Colonic mucosa (tissue), 4 donors: ENCODE data around the gene IFT43. TPM values are rescaled to one million over a fixed set of nuclear protein-coding genes. Genes with fewer than 3 reads are reported as not detected.
"Not testable (repeated sequence)": the region's sequence is repeated elsewhere in the genome, so short reads cannot be mapped to it uniquely, and the experiment has no call there.

ENCODE experiments used
- DNase-seq: peaks from one replicate; pipeline ENCODE4 v3.0.0-alpha.2; 2020
- H3K27ac ChIP-seq: fragments of 200-600 bp; one replicate; pipeline ENCODE4 v1.8.0; 2021
- H3K27me3 ChIP-seq: fragments of 200-600 bp; one replicate; pipeline ENCODE4 v1.8.0; 2021
- H3K36me3 ChIP-seq: fragments of 200-600 bp; one replicate; pipeline ENCODE4 v1.8.0; 2021
- H3K4me1 ChIP-seq: fragments of 200-600 bp; one replicate; pipeline ENCODE4 v1.8.0; 2021; ENCODE audit warnings: mild to moderate bottlenecking
- H3K4me3 ChIP-seq: fragments of 200-600 bp; one replicate; pipeline ENCODE4 v1.8.0; 2021
- H3K9ac ChIP-seq, 2 donors: one replicate each; pipeline ENCODE4 v1.7.0; 2013; ENCODE audit warnings: control low read depth in 2 of 2, low read depth in 2 of 2, low read length in 2 of 2
- H3K9me3 ChIP-seq: fragments of 200-600 bp; one replicate; pipeline ENCODE4 v1.8.0; 2021
- intact Hi-C: fragments of 100-400 bp; cut with DNase I; formaldehyde crosslinking; loops from one replicate; pipeline ENCODE4 v1.14.1; 2022
- total RNA-seq, 2 donors: library from RNA; stranded (reverse); fragmentation: NEBNext Ultra II Directional in 1 of 2; extraction: Animal tissue kit (Norgen Biotek cat#: 25700) in 1 of 2; gene quantifications; one replicate each; pipeline ENCODE4 v1.2.1, GENCODE V29; 2021
- TF ChIP-seq, protein P1 (sequence below): fragments of 200-600 bp; IDR thresholded peaks from one replicate; pipeline ENCODE4 v1.8.0; 2022; ENCODE audit warnings: antibody characterized with exemption, mild to moderate bottlenecking
- donor health status: healthy.
- donor health status: DM: no; HTN: no; CAD: no.
- donor health status: DM: no; HTN: no; CAD: no.

Gene IFT43
- total RNA-seq, 2 donors from 2014 or later: 26.5 to 26.6 TPM

DNA sequence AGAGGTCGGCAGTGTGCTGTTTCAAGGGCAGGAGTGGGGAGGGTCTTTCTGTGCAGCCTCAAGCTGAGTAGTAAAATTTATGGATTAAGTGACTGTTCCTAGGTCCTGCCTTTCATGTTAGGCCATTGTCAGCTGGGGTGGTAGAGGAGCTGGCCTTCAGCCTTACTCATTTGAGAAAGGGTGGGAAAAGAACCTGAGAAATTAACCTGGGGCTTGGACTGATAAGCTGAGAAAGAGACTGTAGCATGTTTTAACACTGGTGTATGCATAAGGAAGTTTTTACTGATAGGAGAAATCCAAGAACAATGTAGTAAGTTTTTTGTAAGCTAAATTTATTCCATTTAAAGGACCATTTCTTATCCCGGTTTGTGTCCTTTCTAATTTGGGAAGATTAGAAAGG is 20.7 kb downstream of the IFT43 start:
- H3K4me3 ChIP-seq: no peak overlapping the region
- no peak overlapping the region for H3K9ac ChIP-seq
- DNase-seq: no peak
- H3K27me3 ChIP-seq: no peaks in the 10 kb centered on the region
- H3K36me3 ChIP-seq: no peaks in the 10 kb centered on the region
- H3K4me1 ChIP-seq: no peaks in the 10 kb centered on the region
- no peaks in the 10 kb centered on the region for H3K9me3 ChIP-seq
- H3K27ac ChIP-seq: no peak overlapping the region
- intact Hi-C loops: no loop called here
- TF ChIP-seq, protein P1, sequence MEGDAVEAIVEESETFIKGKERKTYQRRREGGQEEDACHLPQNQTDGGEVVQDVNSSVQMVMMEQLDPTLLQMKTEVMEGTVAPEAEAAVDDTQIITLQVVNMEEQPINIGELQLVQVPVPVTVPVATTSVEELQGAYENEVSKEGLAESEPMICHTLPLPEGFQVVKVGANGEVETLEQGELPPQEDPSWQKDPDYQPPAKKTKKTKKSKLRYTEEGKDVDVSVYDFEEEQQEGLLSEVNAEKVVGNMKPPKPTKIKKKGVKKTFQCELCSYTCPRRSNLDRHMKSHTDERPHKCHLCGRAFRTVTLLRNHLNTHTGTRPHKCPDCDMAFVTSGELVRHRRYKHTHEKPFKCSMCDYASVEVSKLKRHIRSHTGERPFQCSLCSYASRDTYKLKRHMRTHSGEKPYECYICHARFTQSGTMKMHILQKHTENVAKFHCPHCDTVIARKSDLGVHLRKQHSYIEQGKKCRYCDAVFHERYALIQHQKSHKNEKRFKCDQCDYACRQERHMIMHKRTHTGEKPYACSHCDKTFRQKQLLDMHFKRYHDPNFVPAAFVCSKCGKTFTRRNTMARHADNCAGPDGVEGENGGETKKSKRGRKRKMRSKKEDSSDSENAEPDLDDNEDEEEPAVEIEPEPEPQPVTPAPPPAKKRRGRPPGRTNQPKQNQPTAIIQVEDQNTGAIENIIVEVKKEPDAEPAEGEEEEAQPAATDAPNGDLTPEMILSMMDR: no peak

DNA sequence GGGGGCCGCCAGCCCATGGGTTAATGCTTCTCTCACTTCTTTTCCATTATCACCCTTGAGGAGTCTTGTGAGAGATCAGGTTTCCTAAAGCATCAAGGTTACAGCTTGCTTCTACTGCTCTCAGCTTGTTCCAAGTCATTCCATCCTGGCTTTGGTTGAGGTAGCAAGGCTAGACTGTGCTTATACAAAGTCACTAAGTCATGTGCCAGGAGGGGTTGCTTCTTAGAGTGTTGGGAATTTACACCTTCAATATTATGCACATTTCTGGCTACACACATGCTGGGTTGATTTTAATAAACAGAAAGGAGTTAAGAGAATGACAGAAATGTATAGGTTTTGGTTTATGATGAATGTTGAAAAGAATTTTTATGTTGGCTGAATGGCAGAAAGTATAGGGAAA is 21.8 kb downstream of the IFT43 start:
- TF ChIP-seq, protein P1: no peak
- H3K4me1 ChIP-seq: no peaks in the 10 kb centered on the region
- no peaks in the 10 kb centered on the region for H3K36me3 ChIP-seq
- DNase-seq: no peak
- no peak overlapping the region for H3K9ac ChIP-seq
- H3K9me3 ChIP-seq: no peaks in the 10 kb centered on the region
- H3K27ac ChIP-seq: no peak overlapping the region
- H3K27me3 ChIP-seq: no peaks in the 10 kb centered on the region
- intact Hi-C loops: no loop called here
- H3K4me3 ChIP-seq: no peak overlapping the region

DNA sequence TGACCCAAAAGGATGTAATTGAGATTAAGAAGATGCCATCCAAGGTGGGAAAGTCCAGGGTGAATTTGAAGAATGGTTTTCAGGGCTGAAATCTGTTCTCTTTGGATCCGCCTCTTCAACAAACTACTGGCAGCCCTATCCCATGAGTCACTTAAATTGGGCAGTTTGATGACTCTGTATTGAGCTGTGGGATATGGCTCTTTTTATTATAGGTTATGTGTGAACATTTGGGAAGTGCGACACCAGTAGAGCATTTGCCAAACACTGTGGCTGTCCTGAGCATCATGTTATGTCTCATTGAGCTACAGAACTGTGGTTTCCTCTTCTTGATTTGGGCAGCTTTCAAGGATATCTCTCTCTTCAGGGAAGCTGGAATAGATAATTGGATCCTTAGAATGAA is 22.3 kb downstream of the IFT43 start:
- Histone ChIP-seq H3K4me3 (no peak overlapping the region), H3K9me3 (no peaks in the 10 kb centered on the region), H3K4me1 (no peaks in the 10 kb centered on the region), H3K27ac (no peak overlapping the region), H3K9ac (no peak overlapping the region), H3K27me3 (no peaks in the 10 kb centered on the region), H3K36me3 (no peaks in the 10 kb centered on the region)
- DNase-seq: no peak
- TF ChIP-seq, protein P1: no peak
- intact Hi-C loops: no loop called here

DNA sequence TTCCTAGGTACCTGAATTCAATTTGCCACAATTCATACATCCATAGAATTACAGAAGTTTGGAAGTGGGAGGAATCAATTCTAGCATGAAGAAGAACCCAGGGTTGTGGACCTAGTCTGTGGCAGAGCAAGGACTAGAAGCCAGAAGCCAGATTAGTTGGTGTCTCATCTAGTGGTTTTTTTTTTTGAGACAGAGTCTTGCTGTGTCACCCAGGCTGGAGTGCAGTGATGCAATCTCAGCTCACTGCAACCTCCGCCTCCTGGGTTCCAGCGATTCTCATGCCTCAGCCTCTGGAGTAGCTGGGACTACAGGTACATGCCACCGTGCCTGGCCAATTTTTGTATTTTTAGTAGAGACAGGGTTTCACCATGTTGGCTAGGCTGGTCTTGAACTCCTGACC is 24.1 kb downstream of the IFT43 start:
- H3K4me1 ChIP-seq, intact Hi-C loops, H3K9ac ChIP-seq, H3K4me3 ChIP-seq, H3K27me3 ChIP-seq, H3K9me3 ChIP-seq, H3K36me3 ChIP-seq, H3K27ac ChIP-seq, DNase-seq: not testable (repeated sequence)

DNA sequence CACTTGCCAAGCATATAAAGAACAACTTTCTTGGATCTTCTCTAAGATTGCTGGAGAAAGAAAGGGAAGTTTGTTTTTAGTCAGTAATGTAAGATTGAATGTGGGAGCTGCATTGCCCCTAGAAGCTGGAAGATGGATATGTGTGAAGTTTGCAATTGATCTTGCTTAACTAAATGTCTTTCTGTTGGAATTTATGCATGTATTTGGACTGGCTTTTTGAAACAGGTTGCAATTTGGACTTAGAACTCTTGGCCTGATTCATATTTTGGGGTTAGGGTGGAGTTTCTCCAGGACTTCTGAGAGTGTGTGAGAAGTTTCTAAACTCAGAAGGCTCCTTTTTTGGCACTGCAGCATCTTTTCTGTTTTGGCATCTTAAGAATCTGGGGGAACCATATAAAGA is 26.4 kb downstream of the IFT43 start:
- TF ChIP-seq, protein P1: no peak
- Histone ChIP-seq H3K9ac (no peak overlapping the region), H3K27ac (no peak overlapping the region), H3K9me3 (no peaks in the 10 kb centered on the region), H3K4me1 (no peaks in the 10 kb centered on the region), H3K4me3 (no peak overlapping the region), H3K27me3 (no peaks in the 10 kb centered on the region), H3K36me3 (no peaks in the 10 kb centered on the region)
- no peak for DNase-seq
- intact Hi-C loops: no loop called here

DNA sequence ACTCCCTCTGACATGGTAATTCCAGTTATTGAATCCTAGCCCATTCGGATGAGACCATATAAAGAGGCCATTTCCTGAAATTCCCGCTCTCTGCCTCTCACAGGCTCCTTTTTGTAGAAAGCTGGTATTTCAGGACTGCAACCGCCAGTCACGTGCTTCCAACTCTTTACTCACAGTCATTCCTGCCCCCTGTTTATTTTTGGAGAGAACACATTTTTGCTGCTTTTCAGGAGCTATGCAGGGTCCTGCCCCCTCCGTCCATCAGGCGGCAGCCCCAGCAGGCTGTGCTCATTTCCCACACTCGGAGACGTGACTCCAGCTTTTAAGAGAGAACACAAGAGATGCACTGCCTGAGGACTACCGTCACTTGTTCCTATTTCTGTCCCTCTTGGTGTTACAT is 26.8 kb downstream of the IFT43 start:
- Histone ChIP-seq H3K9me3 (no peaks in the 10 kb centered on the region), H3K27me3 (no peaks in the 10 kb centered on the region), H3K4me1 (no peaks in the 10 kb centered on the region), H3K9ac (no peak overlapping the region), H3K27ac (no peak overlapping the region), H3K36me3 (no peaks in the 10 kb centered on the region), H3K4me3 (no peak overlapping the region)
- TF ChIP-seq, protein P1: no peak
- no peak for DNase-seq
- intact Hi-C loops: no loop called here
